T1000 (cell line): Measurements from ENCODE around the gene HEMK1.

Source experiments
- DNase-seq: peaks from one replicate; lab custom pipeline; 2025; ENCODE audit warnings: mixed read lengths; lab: John Stamatoyannopoulos, UW

Gene HEMK1

DNA sequence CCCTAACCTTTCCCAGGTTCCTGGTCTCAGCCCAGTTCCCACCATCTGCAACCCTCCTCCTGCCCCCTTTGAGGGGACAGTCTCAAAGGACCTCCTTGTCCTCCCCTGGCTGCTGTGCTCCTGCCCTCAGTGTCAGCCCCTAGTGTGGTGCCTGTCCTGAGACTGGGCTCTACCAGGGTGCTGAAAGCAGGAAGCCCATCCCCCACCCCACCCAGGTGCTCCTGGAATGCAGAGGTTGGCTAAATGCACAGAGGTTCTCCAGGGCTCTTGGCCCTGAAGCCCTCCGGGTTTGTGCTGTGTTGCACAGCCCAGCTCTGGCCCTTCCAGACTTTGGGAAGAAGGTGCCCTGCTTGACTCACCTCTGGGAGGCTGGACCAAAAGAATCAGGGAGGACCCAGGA, 23.5 kb upstream of the HEMK1 start:
- no peak for DNase-seq

DNA sequence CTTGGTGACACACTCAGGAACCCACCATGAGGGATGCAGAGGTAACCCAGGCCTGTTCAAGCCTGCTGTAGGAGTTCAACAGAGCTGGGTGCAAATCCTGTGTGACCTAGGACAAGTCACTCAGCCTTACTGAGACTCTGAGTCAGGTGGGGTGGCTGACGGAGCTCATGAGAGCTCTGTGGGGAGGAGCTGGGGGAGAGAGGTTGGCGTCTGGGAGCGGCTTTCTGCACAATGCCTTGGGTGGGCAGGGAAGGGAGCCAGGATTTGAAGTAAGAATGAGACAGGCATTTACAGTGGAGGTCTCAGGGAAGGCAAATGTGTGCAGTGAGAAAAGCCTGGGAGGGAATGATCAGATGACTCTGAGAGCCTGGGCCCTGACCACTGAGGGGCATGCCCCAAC, 20.1 kb upstream of the HEMK1 start:
- no peak for DNase-seq

DNA sequence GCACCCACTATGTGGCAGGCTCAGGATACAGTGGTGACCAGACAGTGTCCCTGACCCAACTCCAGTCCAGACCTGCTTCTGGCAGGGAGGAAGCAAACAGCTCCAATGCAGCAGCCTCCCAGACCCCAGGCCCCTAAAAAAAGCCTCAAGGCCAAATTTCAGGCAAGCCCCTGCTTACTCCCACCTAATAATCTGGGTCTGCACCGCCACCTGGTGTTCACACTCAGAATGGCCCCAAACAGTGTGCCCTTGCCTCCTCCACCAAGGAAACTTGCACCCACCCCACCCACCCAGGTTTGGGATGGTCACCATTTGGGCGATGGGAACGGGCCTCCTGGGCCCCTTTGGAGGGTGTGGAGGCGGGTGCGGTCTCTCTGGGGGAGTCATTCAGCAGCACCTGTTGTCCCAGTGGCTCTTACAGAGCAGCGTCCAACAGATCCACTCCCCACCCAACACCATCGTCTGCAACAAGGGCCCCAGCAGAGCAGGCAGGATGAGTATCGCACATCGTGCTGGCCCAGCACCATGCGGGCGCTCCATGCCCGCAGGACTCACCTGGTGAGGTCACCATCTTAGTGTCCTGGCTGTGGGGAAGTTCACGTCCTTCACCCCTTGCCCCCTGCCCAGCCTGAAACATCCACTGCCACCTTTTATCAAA, 19.1 kb upstream of the HEMK1 start:
- peak; percentile 31 for DNase-seq

DNA sequence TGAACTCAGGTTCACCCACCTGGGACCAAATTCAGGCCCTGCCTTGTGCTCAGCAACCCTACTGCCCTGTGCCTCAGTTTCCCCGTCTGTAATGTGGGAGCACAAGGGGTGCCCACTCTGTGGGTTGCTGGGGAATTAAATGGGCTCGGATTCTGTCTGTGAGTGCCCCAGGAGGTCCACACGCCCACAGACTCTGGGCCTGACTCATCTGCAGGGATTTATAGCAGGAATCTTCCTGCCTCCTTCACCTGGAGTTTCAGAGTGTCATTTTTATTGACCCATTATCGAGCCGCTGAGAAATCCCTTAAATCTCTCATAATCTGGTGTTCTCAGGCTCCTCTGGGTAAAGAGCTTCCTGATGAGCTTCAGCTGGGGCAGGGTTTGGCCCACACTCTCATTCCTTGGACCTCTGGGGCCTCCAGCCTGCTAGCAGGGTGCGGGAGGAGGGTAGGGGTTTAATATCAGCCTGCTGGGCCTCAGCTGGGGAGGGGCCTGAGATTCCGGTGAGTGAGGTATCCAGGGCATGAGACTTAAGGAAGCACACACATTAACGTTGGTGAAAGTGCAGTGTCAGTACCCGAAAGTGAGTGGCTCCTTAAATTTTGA, 18.2 kb upstream of the HEMK1 start:
- no peak for DNase-seq

DNA sequence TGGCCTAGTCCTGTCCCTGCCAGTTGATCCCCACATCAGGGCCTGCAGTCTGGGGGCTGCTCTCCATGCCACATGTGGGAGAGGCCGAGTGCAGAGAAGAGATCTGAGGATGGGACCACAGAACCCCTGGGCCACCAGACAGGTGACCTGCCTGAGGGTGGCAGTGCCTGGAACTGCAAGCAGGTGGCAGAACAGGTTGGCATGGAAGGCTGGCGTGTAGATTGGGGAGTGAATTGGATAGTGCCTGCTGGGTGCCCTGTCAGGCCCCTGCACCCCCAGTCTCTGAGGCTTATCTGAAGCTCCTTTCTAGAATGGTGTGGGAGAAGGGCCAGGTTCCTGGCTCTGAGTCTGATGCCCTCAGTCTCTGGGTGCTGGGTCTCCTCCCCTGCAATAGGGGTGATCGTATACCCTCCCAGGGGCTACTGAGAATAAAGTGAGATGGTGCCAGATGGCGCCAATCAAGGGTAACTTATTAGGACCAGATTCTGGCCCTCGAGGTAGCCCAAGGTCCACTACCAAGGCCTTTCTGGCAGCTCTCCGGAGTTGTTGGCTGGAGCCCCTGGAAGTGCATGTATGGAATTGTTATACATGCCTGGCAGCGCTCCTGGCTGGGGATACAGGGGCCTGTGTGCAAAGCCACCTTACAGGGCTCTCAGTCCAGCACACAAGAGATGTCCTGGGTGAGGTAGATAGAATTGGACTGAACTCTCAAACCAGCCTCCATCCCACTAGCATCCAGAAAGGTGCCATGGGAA, 17.5 kb upstream of the HEMK1 start:
- DNase-seq, result no peak

DNA sequence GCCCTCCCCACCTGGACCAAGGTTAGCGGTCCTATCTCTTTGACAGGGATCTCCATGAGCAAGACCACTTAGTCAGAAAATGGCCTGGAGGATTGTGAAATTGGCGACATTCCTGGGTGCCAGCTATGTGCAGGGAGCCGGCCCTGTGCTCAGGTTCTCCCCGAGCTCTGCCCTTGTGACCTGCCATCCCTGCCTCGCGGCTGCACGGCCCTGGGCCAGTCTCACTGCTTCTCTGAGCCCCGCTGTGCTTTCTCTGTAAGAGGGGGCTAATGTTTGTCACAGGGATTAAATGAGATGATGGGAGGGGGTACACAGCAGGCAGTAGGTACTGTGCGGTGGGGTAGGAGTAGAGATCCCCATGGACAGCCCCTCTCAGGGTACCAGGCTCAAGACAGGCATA, 16.7 kb upstream of the HEMK1 start:
- DNase-seq, result no peak

DNA sequence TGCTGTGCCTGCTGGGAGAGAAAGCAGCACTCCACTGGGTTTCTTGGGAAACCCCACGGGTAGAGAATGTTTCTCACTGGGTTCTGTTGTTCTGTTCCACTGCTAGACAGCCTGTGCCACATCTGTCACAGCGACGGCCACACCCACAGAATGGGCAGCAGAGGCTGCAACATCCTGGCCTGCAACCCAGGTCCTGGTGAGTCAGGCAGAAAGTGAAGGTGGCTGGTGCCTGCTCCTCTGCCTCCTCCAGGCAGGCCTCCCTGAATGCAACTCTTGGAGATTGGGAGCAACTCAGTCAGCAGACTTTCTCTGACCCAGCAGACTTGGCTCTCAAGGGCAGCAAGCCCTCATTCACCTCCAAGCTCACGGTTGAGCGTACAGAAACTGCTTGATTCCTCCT, 14.8 kb upstream of the HEMK1 start:
- DNase-seq, result no peak

DNA sequence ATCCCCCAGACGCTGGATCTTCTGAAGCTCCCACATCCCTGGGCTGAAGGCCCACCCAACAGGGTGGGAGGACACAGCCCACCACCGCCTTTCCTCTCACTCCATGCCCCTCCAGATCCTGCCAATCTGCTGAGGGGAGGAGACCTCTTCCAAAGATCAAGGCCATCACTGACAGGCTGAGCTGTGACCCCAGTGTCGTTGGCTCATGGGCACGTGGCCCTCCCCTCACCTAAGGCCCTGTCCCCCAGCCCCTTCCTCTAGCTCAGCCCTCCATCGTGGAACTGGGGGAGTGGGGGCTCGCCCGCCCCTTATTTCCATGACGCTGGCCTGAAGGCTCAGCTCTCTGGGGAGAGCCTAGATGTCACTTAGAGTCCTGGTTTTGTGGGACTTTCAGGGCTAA, 12.2 kb upstream of the HEMK1 start:
- no peak for DNase-seq

DNA sequence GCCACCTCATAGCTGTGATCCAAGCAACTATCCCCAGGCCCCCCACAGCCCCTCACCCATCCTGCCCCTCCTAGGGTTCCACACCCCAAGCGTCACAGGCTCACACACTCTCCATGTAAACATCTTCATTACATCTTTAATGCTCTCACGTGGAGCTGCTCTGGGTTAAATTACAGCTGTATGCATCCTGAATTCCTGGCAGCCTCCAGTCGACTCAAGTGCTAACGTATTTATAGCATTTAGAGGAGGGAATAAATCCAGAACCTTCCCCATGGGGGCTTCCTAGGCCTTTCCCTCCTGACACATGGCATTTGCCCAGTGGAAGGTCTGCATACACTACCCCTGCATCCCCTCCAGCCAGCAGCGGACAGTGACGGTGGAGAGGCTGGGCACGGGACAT, 11.4 kb upstream of the HEMK1 start:
- DNase-seq, result no peak

DNA sequence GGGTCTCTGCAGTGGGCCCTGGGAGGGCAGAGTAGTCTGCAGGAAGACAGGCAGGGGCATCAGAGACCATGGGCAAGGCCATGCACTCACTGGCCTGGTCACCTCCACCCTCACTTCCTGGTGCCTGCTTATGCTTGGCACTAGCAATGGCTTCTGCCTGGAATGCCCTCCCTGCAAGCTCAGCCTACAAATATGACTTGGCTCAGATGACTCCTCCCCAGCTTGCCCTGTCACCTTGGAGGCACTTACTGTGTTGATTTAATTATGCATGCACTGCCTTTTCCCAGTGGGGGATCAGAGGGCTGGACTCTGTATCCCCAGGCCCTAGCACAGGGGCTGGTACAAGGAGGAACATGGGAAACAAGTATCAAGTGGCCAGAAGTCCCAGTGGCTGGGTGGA, 9.6 kb upstream of the HEMK1 start:
- no peak for DNase-seq

DNA sequence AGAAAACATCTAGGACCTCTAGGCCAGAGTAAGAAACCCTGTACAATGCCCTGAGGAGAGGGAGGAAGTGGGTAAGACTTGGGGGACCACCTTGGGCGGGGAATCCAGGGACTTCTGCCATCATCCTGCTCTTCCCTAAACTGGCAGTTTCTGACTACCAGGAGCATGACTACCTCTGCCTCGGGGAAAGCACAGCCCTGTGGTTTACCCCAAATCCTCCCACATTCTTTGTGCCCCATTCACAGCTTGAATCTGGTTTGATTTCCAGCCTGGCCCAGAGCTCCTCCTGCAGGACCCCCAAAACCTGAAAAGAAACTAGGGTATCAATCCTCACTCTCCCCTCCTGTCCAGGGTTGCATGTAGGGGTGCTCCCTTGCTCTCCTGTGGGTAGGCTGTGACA, 6.5 kb upstream of the HEMK1 start:
- DNase-seq, result peak; percentile 67

DNA sequence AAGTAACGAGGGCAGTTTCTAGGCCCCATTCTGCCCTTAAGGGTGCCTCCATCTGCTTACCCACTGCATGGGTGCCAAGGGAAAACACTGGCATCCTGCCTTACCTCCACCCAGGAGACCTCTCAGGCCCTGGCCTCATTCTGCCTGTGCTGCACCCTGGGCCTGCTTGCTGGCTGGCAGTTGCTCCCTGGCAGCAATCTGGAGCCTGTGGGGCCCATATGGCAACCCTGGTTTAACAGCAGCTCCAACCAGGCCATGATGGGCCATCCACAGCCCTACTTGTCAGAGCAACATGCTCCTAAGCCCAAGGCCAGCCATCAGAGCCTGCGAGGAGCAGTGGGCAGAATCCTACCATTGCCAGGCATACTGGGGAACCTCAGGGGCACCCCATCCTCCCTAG, 5.5 kb upstream of the HEMK1 start:
- DNase-seq, result no peak

DNA sequence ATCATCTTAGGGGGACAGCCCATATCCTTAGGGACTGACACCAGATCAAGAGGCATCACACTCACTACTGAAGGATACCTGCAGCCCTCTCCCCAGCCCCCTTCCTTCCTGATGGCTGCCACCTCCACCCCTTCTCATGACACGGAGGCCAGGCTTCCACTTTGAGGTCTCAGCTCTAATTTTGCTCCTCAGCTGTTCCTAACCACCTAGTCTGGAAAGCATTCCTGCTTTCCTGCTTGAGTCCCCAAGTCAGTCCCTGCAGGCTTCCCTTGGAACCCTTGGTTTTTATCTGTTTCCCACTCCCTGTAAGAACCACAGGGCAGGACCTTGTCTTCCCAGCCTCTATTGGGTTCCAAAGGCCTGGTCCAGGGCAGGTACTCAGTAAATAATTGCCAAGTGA, 5.0 kb upstream of the HEMK1 start:
- DNase-seq, result no peak

DNA sequence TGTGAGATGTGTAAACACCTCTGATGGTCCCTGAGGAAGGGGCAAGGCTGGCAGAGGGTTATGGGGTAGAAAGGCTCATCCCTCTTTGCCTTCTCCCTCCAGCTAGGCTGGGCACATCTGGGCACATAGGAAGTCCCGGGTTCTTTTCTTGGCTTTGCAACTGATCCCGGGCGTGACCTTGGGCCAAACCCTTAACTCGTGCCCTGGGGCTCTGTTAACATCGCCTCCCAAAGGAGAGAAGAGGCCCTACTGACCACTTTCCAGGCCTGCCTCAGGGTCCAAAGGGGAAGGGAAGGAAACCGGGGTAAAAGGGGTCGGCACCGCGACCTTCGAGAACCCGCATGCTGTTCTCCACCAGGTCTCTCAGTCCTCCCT, 2.3 kb upstream of the HEMK1 start:
- DNase-seq, result no peak

DNA sequence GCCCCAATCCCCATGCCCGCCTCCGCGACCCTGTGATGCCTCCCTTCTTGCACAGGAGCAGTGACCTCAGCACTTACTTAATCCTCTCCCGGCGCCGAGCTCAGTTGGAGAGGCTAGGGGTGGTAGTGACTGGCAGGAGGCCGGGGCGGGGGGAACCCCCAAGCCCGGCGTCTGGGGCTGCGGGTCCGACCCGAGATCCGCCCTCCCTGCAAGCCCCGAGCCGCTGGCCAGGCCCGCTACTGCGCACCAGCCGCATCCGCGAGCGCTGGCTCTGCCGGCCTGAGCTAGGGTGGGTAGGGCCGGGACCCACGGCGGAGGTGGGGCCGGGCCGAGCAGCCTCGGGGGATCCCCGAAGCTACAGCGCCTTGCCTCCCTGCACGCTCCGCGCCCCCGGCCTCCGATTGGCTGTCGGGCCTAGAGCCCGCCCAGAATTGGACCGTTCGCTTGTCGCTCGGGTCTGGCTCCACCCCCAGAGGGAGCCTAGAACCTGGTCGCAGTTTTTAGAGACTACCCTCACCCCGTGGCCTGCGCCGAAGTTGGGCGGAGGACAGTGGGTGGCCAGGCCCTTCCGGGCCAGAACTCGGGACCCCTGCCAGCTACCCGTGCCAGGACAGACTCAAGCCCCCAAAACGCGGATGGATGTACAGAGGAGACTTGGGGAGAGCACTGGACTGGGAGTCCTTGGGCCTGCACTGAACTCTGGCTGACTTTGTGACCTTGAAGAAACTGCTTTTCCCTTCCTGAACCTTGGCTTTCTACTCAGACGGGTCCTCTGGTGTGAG, 1.7 kb upstream of the HEMK1 start, which contains the start of gene C3orf18:
Gene C3orf18 (minus strand): TSS at position 362 of the 782 bp plus-strand sequence. CDS start 2,048 bp downstream, outside the sequence.
- peak; percentile 87 for DNase-seq

DNA sequence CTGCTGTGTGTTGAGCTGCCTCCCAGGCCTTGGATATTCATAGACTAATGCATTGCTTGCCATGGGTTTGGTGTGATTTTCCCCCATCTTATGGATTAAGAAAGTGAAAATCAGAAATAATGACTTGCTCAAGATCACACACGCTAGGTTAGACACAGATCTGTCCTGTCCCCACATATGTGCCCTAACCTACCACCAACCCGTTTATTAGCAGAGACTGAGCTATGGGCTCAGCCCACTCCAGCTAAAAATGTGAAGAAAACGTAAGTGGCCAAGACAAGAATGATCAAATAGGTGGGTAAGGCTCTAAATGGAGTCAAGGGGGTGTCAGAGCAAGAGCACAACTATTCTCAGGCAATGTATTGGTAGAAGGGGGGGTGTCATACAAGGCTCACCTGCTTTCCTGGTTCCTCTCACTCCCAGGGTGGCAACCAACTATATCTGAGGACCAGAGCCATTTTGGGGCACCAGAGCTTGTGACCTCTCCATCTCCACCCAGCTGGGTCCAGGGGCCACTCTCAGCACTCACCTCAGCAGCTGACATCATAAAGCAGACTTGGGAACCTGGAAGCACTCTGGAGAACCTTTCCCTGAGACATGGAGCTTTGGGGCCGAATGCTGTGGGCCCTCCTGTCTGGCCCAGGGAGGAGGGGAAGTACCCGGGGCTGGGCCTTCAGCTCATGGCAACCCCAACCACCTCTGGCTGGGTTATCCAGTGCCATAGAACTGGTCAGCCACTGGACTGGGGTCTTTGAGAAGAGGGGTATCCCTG, 1.4 kb downstream of the HEMK1 start:
- DNase-seq, result no peak

DNA sequence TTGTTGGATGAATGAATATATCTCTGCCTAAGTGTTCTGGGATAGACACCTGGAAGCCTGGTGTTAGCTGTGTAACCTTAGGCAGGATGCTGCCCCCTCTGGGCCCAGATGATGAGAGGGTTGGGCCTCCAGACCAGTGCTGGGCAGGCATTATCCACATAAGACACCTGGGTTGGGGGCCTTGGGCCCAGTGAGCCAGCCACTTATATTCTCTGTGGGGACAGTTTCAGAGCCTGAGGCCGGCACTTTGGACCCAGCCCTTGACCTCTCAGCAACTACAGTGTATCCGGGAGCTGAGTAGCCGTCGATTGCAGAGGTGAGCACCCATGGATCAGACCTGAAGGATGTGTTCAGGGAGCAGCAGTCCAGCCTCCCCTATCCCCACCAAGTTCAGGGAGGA, 2.2 kb downstream of the HEMK1 start:
- no peak for DNase-seq

DNA sequence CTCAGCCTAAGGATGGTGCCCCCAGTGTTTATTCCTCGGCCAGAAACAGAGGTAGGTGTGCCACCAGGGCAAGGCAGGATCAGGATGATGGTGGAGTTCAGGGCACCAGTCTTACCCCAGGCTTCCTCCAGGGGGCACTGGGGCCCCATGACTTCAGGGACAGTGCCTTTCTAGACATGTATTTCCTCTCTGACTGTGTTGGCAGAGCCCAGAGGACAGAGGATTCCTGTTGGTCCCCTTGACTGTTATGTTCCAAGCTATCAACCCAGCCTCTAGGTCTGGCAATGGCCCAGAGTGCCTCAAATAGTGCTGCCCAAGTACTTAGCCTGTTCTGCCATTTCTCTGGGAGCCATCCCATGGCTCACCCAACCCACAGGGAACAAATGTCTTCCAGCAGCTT, 2.8 kb downstream of the HEMK1 start:
- peak; percentile 57 for DNase-seq

DNA sequence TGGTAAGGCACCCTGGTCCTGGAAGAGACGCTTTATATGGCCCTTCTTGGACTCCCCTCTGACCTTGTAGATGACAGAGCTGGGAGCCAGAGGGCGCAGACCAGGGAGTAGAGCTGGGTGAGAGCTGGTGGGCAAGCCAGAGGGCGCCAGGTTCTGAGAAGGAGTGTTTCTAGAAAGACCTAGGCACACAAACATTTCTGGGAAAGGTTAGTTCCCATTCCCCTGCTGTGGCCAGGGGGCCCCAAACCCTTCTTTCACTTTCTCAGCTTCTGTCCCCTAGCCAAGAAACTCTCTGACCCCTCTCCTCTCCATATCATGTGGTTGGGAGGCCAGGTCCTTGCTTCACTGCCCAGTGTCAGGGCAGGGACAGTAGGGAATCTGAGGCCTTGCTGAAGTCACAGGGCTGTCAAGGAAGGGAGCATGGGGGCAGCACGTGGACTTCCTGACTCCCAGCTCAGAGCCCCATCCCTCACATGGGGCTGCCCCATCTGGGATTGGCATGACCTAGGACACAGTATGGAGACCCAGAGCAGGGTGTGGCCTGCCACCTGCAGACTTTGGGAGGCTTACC, 3.6 kb downstream of the HEMK1 start:
- no peak for DNase-seq

DNA sequence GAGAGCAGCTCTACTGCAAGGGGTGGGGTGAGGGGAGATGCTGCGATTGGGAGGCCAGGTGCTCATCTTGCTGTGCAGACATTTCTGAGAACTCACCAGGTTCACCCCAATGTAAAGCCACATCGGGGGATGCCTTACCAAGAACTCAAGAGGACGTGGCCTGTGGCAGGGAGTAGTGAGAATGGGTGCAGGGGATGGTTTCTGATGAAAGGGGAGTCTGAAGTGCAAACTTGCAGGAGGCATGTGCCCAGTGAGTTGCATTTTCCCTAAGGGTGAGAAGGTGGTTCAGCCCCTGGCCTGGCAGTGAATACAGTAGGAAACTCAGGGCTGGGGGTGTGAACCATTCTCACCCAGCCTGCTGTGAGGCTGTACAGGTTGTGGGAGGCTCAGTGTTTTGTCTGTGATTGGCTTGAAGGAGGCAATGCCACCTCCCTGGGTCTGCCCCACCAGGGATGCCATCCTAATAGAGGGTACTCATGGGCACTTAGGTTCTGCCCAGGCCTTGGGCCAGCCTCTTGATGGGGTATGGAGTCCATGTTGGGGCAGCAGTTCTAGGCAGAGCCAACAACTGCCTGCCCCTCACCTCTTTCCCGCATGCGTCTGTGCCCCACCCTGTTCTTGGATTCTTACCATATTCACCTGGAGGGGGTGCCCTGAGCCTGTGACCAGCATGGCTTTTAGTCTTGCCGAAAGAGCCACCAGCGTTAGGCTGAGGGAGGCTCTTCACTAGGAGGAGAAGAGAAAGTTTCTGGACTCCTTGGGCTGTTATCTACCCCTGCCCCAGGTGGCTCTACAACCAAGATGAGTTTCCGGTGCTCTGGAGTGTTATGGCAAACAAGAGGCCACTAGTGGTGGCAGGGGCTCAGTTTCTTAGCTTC, 4.5 kb downstream of the HEMK1 start:
- DNase-seq, result no peak

DNA sequence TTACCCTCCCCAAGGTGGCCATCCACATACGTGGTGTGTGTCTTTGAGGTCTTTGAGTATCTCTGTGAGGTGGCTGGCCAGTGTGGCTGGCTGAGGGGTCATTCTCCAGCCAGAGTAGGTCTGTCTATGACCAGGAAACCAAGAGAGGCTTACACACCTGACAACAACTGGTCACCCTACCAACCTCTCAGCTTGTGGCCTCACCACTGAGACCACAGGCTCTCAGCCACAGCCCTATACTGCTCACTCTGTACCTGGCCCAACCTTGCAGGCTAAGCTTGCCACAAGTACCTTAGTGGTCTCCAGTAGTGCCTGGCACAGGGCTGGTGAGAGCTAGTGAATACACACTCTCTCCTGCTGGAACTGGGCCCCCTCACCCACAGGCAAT, 5.1 kb downstream of the HEMK1 start:
- DNase-seq, result no peak
